Transverse colon (tissue), 3 donors: ENCODE data around the gene KCNA2.

Experiments
- CTCF ChIP-seq, 5 experiments: fragments of 200-600 bp in 3 of 5; fragments of 450-650 bp in 2 of 5; sonication (generic) in 3 of 5; IDR thresholded peaks; 1 replicate in 2 of 5; 2 replicates in 3 of 5; pipeline ENCODE4 v1.5.1; 2016 to 2017; ENCODE audit warnings: antibody characterized with exemption in 5 of 5, inconsistent platforms in 3 of 5, mild to moderate bottlenecking in 2 of 5, moderate library complexity in 1 of 5
- POLR2A ChIP-seq: fragments of 450-650 bp; IDR thresholded peaks from one replicate; pipeline ENCODE4 v1.6.1; 2016; ENCODE audit warnings: antibody characterized with exemption, mild to moderate bottlenecking, moderate library complexity

GRCh38 chr1:110633646-110634030 is 27.5 kb upstream of the KCNA2 start:
- TF ChIP-seq CTCF (IDR thresholded peaks at IDR 0.05) (no peak), POLR2A (no peak)
